K562 (cell line): Measurements from ENCODE around the gene ACBD6. TPM values are rescaled to one million over a fixed set of nuclear protein-coding genes. Genes with fewer than 3 reads are reported as not detected.

Source experiments
- ATAC-seq: fragments of 200-7000 bp; cut with Tn5 transposase; 3 replicates; pipeline ENCODE4 v1.9.1; 2020; ENCODE audit warnings: moderate library complexity
- BruUV-seq: library from RNA; stranded (reverse); fragments of 400-500 nt; replicated peaks from 2 replicates; lab custom pipeline; 2021; lab: Mats Ljungman, UMichigan
- CTCF ChIA-PET: fragments of 300-600 bp; formaldehyde crosslinking; extraction: SDS; loops from one replicate; lab custom pipeline; 2021; ENCODE audit warnings: low intra/inter-chr PET ratio; lab: Yijun Ruan, JAX
- POLR2A ChIA-PET: fragments of 300-600, 350-650 bp; sonication (Branson Sonifier 250); formaldehyde crosslinking; extraction: SDS; loops from one replicate; lab custom pipeline; 2021; ENCODE audit warnings: antibody characterized with exemption, inconsistent platforms; lab: Yijun Ruan, JAX
- DNase-seq, 4 experiments: peaks; one replicate each; pipeline versions ENCODE4 v3.0.0 to v3.0.0-alpha.2; 2011 to 2018; ENCODE audit warnings: low spot score in 3 of 4, mixed read lengths in 3 of 4; ENCODE audit errors: extremely low read depth in 1 of 4
- FAIRE-seq: peaks from 2 replicates; lab custom pipeline; 2011; peaks lifted over from hg19 to GRCh38; lab: Jason Lieb, UNC
- H2AFZ ChIP-seq: 2 replicates; pipeline ENCODE4 v1.6.0; 2011; ENCODE audit warnings: low read depth, low read length, control low read depth, inconsistent platforms
- H3K27ac ChIP-seq: fragments of 200-600 bp; 3 replicates; pipeline ENCODE4 v1.8.0; 2011; ENCODE audit warnings: low read depth, mild to moderate bottlenecking, control low read depth, inconsistent platforms, low read length, moderate library complexity, mixed read lengths; ENCODE audit errors: extremely low read depth
- H3K27me3 ChIP-seq, 2 experiments: fragments of 300-600 bp in 1 of 2; 2 replicates in 1 of 2; 3 replicates in 1 of 2; pipeline versions ENCODE4 v1.6.0 to v1.8.0; 2011; ENCODE audit warnings: inconsistent platforms in 2 of 2, low read length in 2 of 2, mild to moderate bottlenecking in 1 of 2, mixed read lengths in 1 of 2, moderate library complexity in 1 of 2; ENCODE audit not compliant: control insufficient read depth in 2 of 2, insufficient read depth in 2 of 2
- H3K36me3 ChIP-seq: fragments of 300-600 bp; 3 replicates; pipeline ENCODE4 v1.8.0; 2011; ENCODE audit warnings: mild to moderate bottlenecking, low read length, inconsistent platforms; ENCODE audit not compliant: control insufficient read depth, insufficient read depth
- H3K4me1 ChIP-seq, 2 experiments: fragments of 200-600 bp in 1 of 2; replicated peaks in 1 of 2; 2 replicates in 1 of 2; 3 replicates in 1 of 2; pipeline versions ENCODE4 v1.5.1 to v1.8.0; 2011; ENCODE audit warnings: inconsistent platforms in 2 of 2, low read length in 2 of 2, mild to moderate bottlenecking in 1 of 2, mixed read lengths in 1 of 2, moderate library complexity in 1 of 2; ENCODE audit not compliant: control insufficient read depth in 2 of 2, insufficient read depth in 2 of 2
- H3K4me2 ChIP-seq: 2 replicates; pipeline ENCODE4 v1.6.1; 2011; ENCODE audit warnings: low read length, control low read depth, inconsistent platforms, mixed read lengths; ENCODE audit not compliant: insufficient read depth
- H3K4me3 ChIP-seq: fragments of 200-600 bp; sonication (generic), shearing (Covaris generic); 2 replicates; pipeline ENCODE4 v1.5.1; 2016; ENCODE audit warnings: control low read depth, inconsistent platforms
- H3K79me2 ChIP-seq: fragments of 200-600 bp; 3 replicates; pipeline ENCODE4 v1.8.0; 2011; ENCODE audit warnings: low read length, inconsistent platforms; ENCODE audit not compliant: control insufficient read depth, insufficient read depth
- H3K9ac ChIP-seq, 2 experiments: 2 replicates each; pipeline versions ENCODE4 v1.6.0 to v1.6.1; 2011; ENCODE audit warnings: low read depth in 2 of 2, low read length in 2 of 2, control low read depth in 1 of 2, inconsistent platforms in 1 of 2, mild to moderate bottlenecking in 1 of 2, mixed read lengths in 1 of 2; ENCODE audit not compliant: insufficient read depth in 1 of 2
- H3K9me1 ChIP-seq: one replicate; pipeline ENCODE4 v1.6.0; 2011; ENCODE audit warnings: inconsistent platforms, mild to moderate bottlenecking, low read length, moderate library complexity; ENCODE audit not compliant: control insufficient read depth, insufficient read depth
- H3K9me3 ChIP-seq: replicated peaks from 2 replicates; pipeline ENCODE4 v1.5.1; 2011; ENCODE audit warnings: low read depth, low read length, inconsistent platforms; ENCODE audit not compliant: control insufficient read depth, insufficient read depth
- H4K20me1 ChIP-seq: replicated peaks from 2 replicates; pipeline ENCODE4 v1.6.1; 2011; ENCODE audit warnings: low read length, inconsistent platforms, mixed read lengths; ENCODE audit not compliant: control insufficient read depth, insufficient read depth
- ARID1B ChIP-seq: fragments of 450-650 bp; IDR thresholded peaks from 2 replicates; pipeline ENCODE4 v1.6.1; 2016; ENCODE audit warnings: antibody characterized with exemption, mild to moderate bottlenecking, inconsistent platforms
- CEBPG ChIP-seq, 3 experiments: fragments of 200-800 bp in 1 of 3; sonication (Bioruptor generic) in 1 of 3; sonication (generic) in 1 of 3; formaldehyde crosslinking in 1 of 3; IDR thresholded peaks in 2 of 3; conservative IDR thresholded peaks in 1 of 3; 2 replicates each; pipeline versions ENCODE4 v1.6.1 to v1.8.0; 2016 to 2022; ENCODE audit warnings: missing compliant biosample characterization in 2 of 3, missing genetic modification characterization in 2 of 3, mild to moderate bottlenecking in 1 of 3, missing genetic modification reagents in 1 of 3
- DDX20 ChIP-seq: fragments of 450-650 bp; IDR thresholded peaks from 2 replicates; pipeline ENCODE4 v1.6.1; 2016; ENCODE audit warnings: missing genetic modification characterization, low read depth, mild to moderate bottlenecking, missing compliant biosample characterization, moderate library complexity
- MCM5 ChIP-seq: fragments of 450-650 bp; IDR thresholded peaks from 2 replicates; pipeline ENCODE4 v1.6.1; 2016; ENCODE audit warnings: low read depth
- PRPF4 ChIP-seq: fragments of 200-400 bp; formaldehyde crosslinking; IDR thresholded peaks from one replicate; pipeline ENCODE4 v1.6.1; 2017; ENCODE audit warnings: low read length, low read depth, mild to moderate bottlenecking; ENCODE audit not compliant: insufficient read depth, poor library complexity, severe bottlenecking
- ZBTB17 ChIP-seq: fragments of 450-650 bp; formaldehyde crosslinking; IDR thresholded peaks from 2 replicates; pipeline ENCODE4 v1.4.0; 2020; ENCODE audit warnings: mild to moderate bottlenecking
- ZBTB33 ChIP-seq: sonication (generic); formaldehyde crosslinking; IDR thresholded peaks from 2 replicates; pipeline ENCODE4 v1.8.1; 2023; ENCODE audit warnings: mild to moderate bottlenecking, missing genetic modification reagents
- ZNF407 ChIP-seq: fragments of 450-650 bp; IDR thresholded peaks from 2 replicates; pipeline ENCODE4 v1.6.1; 2016; ENCODE audit warnings: low read depth
- WGBS: fragments of 100-300 bp; shearing (Covaris generic); methylation state at CpG from one replicate; pipeline ENCODE4 v1.1.6; 2016; ENCODE audit warnings: low coverage, mixed read lengths; ENCODE audit not compliant: insufficient coverage; ENCODE audit errors: missing lambda C conversion rate; 5-methylcytosine and 5-hydroxymethylcytosine counted together
- in situ Hi-C: fragments of 300-500 bp; cut with MboI; formaldehyde crosslinking; loops from 4 replicates; pipeline ENCODE4 v1.15.0; 2018; ENCODE audit warnings: inconsistent platforms, mixed read lengths
- intact Hi-C: fragments of 100-400 bp; cut with micrococcal nuclease; formaldehyde crosslinking; loops from 2 replicates; pipeline ENCODE4 v1.14.2; 2022
- polyA plus RNA-seq, 8 experiments: library from polyadenylated mRNA; depleted of rRNA in 4 of 8; stranded (reverse) in 5 of 8; unstranded in 3 of 8; fragments of >200 nt; fragmentation: Nextera tagmentation in 2 of 8; fragmentation: Illumina TruSeq in 1 of 8; extraction: Ambion mirVana in 2 of 8; extraction: Trizol in 1 of 8; gene quantifications; 2 replicates each; pipeline versions ENCODE4 v1.2.1 to v1.2.3, GENCODE V29; 2011 to 2014; ENCODE audit warnings: inconsistent platforms in 1 of 8, missing spikeins in 1 of 8
- total RNA-seq, 7 experiments: library from RNA; depleted of rRNA in 6 of 7; stranded (reverse); fragments of >200 nt in 6 of 7; fragmentation: Illumina TruSeq in 2 of 7; extraction: Trizol in 2 of 7; gene quantifications; 2 replicates each; pipeline versions ENCODE4 v1.2.1 to v1.2.3, GENCODE V29; 2011 to 2021; ENCODE audit warnings: low replicate concordance in 1 of 7

The ACBD6 gene
- total and polyA plus RNA-seq, 9 of the 15 experiments (the other 6 are each of a cell fraction or from before 2014, with no cell fraction given) = 16.9 to 107 (median 77.7) TPM

- Histone ChIP-seq H3K4me3 (no peak overlapping the region), H3K36me3 (no peaks in the 10 kb centered on the region), H3K9ac (no peak overlapping the region), H4K20me1 (no peaks in the 10 kb centered on the region), H3K4me2 (no peak overlapping the region; the same call in 1 of the 2 replicates), H3K4me1 (peaks cover 0 to 10% of the 10 kb centered on the region in 2 experiments; a peak in 2 of 5 replicates), H2AFZ (peak overlapping the region; percentile 69), H3K27ac (no peak overlapping the region), H3K9me3 (no peaks in the 10 kb centered on the region), H3K79me2 (no peaks in the 10 kb centered on the region), H3K9me1 (no peaks in the 10 kb centered on the region), H3K27me3 (no peaks in the 10 kb centered on the region)
- ChIA-PET CTCF (no interaction called here), POLR2A (interaction anchor here (0.6 to 1.3 kb wide), 7 partner anchors 8 to 311 kb away, joined by 3 to 5 read pairs (median 3); partner anchors contain the start of gene OVAAL)
- FAIRE-seq (no peak), ATAC-seq (peak; percentile 9; the same call in 1 of the 3 replicates), DNase-seq (no peak)
- intact Hi-C loops = no loop called here
- TF ChIP-seq MCM5 (no peak), ZBTB17 (CRISPR knock-in tag) (no peak), ARID1B (no peak), ZNF407 (0 out of 2 replicates have a peak, but pooled peaks have one; percentile 11), DDX20 (tag) (no peak), CEBPG (CRISPR knock-in tag; IDR thresholded peaks at IDR 0.05) (no peak), CEBPG (tag; conservative IDR thresholded peaks at IDR 0.05 in 1 of 2, IDR thresholded peaks at IDR 0.05 in 1 of 2) (no peak), ZBTB33 (CRISPR knock-in tag) (peak; percentile 53), PRPF4 (no peak)
- BruUV-seq = no TSS peak
- in situ Hi-C loops = loop anchor here (5.0 kb wide), 1 partner anchor 325 kb away; no protein-coding TSS in a partner anchor
- 63% methylated on average over 7 of the region's 7 CpGs for WGBS
Measured at GRCh38 chr1:180536821-180537372, 34.5 kb upstream of the ACBD6 start.
